GM23338 (cell line): ENCODE data around the gene TMEM217.

Experiments
- CREB1 ChIP-seq: fragments of 250-450 bp; sonication (Bioruptor Pico); IDR thresholded peaks from 2 replicates; pipeline ENCODE4 v1.5.0; 2020; ENCODE audit warnings: low read depth, mild to moderate bottlenecking, moderate library complexity
- CTCF ChIP-seq, 2 experiments: fragments of 200-600 bp in 1 of 2; sonication (generic) in 1 of 2; conservative IDR thresholded peaks; 2 replicates each; pipeline versions ENCODE4 v1.5.1 to v1.6.1; 2016 to 2017; ENCODE audit warnings: antibody characterized with exemption in 2 of 2, low read depth in 2 of 2, mild to moderate bottlenecking in 2 of 2, moderate library complexity in 1 of 2
- ETS1 ChIP-seq: IDR thresholded peaks from 2 replicates; pipeline ENCODE4 v1.6.1; 2016; ENCODE audit warnings: antibody characterized with exemption
- EZH2 ChIP-seq: fragments of 200-600 bp; sonication (generic); IDR thresholded peaks from one replicate; pipeline ENCODE4 v1.8.0; 2017; ENCODE audit warnings: antibody characterized with exemption, mild to moderate bottlenecking, low read depth; ENCODE audit not compliant: unreplicated experiment
- EZH2phosphoT487 ChIP-seq: fragments of 200-600 bp; sonication (generic); IDR thresholded peaks from one replicate; pipeline ENCODE4 v1.8.1; 2018; ENCODE audit warnings: antibody characterized with exemption; ENCODE audit not compliant: unreplicated experiment
- NANOG ChIP-seq: IDR thresholded peaks from 2 replicates; pipeline ENCODE4 v1.6.1; 2016; ENCODE audit warnings: antibody characterized with exemption, borderline replicate concordance
- POLR2AphosphoS5 ChIP-seq: IDR thresholded peaks from 2 replicates; pipeline ENCODE4 v1.6.1; 2016; ENCODE audit warnings: antibody characterized with exemption, low read depth
- REST ChIP-seq: IDR thresholded peaks from one replicate; pipeline ENCODE4 v1.6.1; 2018; ENCODE audit warnings: antibody characterized with exemption; ENCODE audit not compliant: unreplicated experiment
- STAT1 ChIP-seq: IDR thresholded peaks from one replicate; pipeline ENCODE4 v1.6.1; 2016; ENCODE audit warnings: antibody characterized with exemption; ENCODE audit not compliant: unreplicated experiment
- ZNF114 ChIP-seq: fragments of 250-450 bp; sonication (Bioruptor Pico); IDR thresholded peaks from 2 replicates; pipeline ENCODE4 v1.5.0; 2020; ENCODE audit warnings: mild to moderate bottlenecking, moderate library complexity
- ZNF331 ChIP-seq: fragments of 250-450 bp; sonication (Bioruptor Pico); IDR thresholded peaks from 2 replicates; pipeline ENCODE4 v1.5.0; 2020; ENCODE audit warnings: low read depth, mild to moderate bottlenecking, moderate library complexity
- ZNF462 ChIP-seq: fragments of 250-450 bp; sonication (Bioruptor Pico); IDR thresholded peaks from 2 replicates; pipeline ENCODE4 v1.5.0; 2020; ENCODE audit warnings: mild to moderate bottlenecking, moderate library complexity

- TF ChIP-seq CTCF (conservative IDR thresholded peaks at IDR 0.05; ENCODE audit: low read depth in 2 of 2) (no peak), CREB1 (CRISPR knock-in tag) (no peak), POLR2AphosphoS5 (no peak), EZH2 (no peak), REST (no peak), EZH2phosphoT487 (no peak), ZNF331 (no peak), ZNF114 (CRISPR knock-in tag) (no peak), NANOG (no peak), STAT1 (no peak), ZNF462 (CRISPR knock-in tag) (no peak), ETS1 (no peak)
These were observed 51.3 kb downstream of the TMEM217 start for GRCh38 chr6:37206622-37207021.
